Stimulated activated CD8-positive, alpha-beta memory T cell treated with anti-CD3 and anti-CD28 coated beads, Interleukin-4, amount 100 ng/mL, for 1 hour (primary cell): Measurements from ENCODE around the gene RAB11FIP3.

Experiments used
- DNase-seq, 2 donors: peaks; one replicate each; pipeline ENCODE4 v3.0.0-alpha.2; 2020; ENCODE audit warnings: low read depth in 2 of 2, low spot score in 1 of 2

RAB11FIP3 gene

GRCh38 chr16:530111-530817 lies 104.8 kb downstream of the RAB11FIP3 start:
- DNase-seq, result no peak

- no peak for DNase-seq
These were observed 106.2 kb downstream of the RAB11FIP3 start for GRCh38 chr16:531494-532125.

- no peak for DNase-seq
These were observed 108.1 kb downstream of the RAB11FIP3 start for GRCh38 chr16:533391-534123.

- no peak for DNase-seq
These were observed 108.7 kb downstream of the RAB11FIP3 start for GRCh38 chr16:534135-534534.

GRCh38 chr16:534856-535445 lies 109.5 kb downstream of the RAB11FIP3 start:
- DNase-seq, result no peak

GRCh38 chr16:535446-536405 lies 110.3 kb downstream of the RAB11FIP3 start:
- DNase-seq, result no peak

GRCh38 chr16:536746-537145 lies 111.3 kb downstream of the RAB11FIP3 start:
- no peak for DNase-seq

- no peak for DNase-seq
These were observed 112.2 kb downstream of the RAB11FIP3 start for GRCh38 chr16:537415-538335.

- no peak for DNase-seq
These were observed 114.6 kb downstream of the RAB11FIP3 start for GRCh38 chr16:539901-540530.

GRCh38 chr16:540645-541340 lies 115.3 kb downstream of the RAB11FIP3 start:
- no peak for DNase-seq

GRCh38 chr16:543301-544164 lies 118.1 kb downstream of the RAB11FIP3 start:
- DNase-seq, result no peak

GRCh38 chr16:544517-544916 lies 119.1 kb downstream of the RAB11FIP3 start:
- no peak for DNase-seq

GRCh38 chr16:546909-547770 lies 121.7 kb downstream of the RAB11FIP3 start:
- DNase-seq, result peak in 1 of 2 donors; percentile 39

GRCh38 chr16:548586-548985 lies 123.1 kb downstream of the RAB11FIP3 start:
- DNase-seq, result no peak

GRCh38 chr16:549544-550263 lies 124.3 kb downstream of the RAB11FIP3 start:
- no peak for DNase-seq

- DNase-seq, result no peak
These were observed 125.8 kb downstream of the RAB11FIP3 start for GRCh38 chr16:551210-551609.
